Measurements from ENCODE around the gene TGFBR3. TPM values are rescaled to one million over a fixed set of nuclear protein-coding genes. Genes with fewer than 3 reads are reported as not detected.

The TGFBR3 gene
- total and polyA plus RNA-seq, 2 experiments from 2014 or later, result 46.8 to 68.3 TPM

DNA sequence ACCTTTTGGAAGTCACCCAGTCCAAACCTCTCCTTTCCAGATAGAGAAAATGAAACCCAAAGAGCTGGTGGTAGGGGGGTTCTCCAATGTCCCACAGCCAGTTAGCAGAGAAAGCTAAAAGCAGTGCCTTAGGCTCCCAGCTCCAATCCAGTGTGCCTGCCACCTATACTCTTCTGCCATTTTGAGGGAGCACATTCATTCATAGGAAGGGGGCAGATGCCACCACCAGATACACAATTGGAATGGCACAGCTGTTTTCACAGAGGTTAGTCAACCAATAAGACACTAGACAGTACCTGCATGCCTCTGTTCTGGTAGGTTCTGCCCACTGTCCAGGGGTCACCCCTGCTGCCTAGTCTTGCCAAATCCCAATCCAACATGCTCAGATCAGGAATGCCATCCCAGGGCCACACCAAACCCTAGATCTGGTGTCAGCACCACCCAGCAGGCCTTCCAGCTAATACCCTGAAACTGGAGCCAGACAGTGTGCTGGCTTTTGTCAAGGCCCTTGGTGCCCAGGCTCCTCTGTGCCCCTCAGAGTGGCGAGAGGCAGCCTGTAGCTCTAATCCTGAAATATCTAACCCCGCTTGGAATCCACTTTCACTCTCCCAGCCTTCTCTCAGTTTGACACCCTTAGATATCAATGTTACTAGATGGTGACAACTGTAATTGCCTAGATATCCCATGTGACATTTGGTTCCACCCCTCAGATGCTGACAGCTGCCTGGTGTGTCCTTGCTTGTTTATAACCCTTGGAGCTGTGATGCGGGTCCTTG is 178.6 kb downstream of the TGFBR3 start:
- 98% methylated on average over 3 of the region's 3 CpGs for WGBS (ENCODE audit: low lambda C conversion rate, missing lambda C conversion rate)
- Histone ChIP-seq H3K9me3 (ENCODE audit: low read depth) (no peaks in the 10 kb centered on the region), H3K4me3 (no peak overlapping the region), H3K4me2 (no peak overlapping the region), H2AFZ (no peak overlapping the region), H3K27me3 (no peaks in the 10 kb centered on the region), H3K36me3 (replicated peaks; ENCODE audit: insufficient read depth, low read depth) (no peaks in the 10 kb centered on the region), H3K79me2 (no peaks in the 10 kb centered on the region), H4K20me1 (ENCODE audit: insufficient read depth, poor library complexity, severe bottlenecking) (no peaks in the 10 kb centered on the region), H3K4me1 (ENCODE audit: insufficient read depth) (no peaks in the 10 kb centered on the region), H3K27ac (no peak overlapping the region), H3K9me2 (replicated peaks; ENCODE audit: insufficient read depth) (no peaks in the 10 kb centered on the region)
- DNase-seq (ENCODE audit: low spot score), result no peak
- TF ChIP-seq EZH2phosphoT487 (IDR thresholded peaks at IDR 0.05; ENCODE audit: low read depth, severe bottlenecking, unreplicated experiment) (no peak), CTCF (IDR thresholded peaks at IDR 0.05; ENCODE audit: poor library complexity) (no peak), EZH2 (IDR thresholded peaks at IDR 0.05; ENCODE audit: borderline replicate concordance) (no peak)

DNA sequence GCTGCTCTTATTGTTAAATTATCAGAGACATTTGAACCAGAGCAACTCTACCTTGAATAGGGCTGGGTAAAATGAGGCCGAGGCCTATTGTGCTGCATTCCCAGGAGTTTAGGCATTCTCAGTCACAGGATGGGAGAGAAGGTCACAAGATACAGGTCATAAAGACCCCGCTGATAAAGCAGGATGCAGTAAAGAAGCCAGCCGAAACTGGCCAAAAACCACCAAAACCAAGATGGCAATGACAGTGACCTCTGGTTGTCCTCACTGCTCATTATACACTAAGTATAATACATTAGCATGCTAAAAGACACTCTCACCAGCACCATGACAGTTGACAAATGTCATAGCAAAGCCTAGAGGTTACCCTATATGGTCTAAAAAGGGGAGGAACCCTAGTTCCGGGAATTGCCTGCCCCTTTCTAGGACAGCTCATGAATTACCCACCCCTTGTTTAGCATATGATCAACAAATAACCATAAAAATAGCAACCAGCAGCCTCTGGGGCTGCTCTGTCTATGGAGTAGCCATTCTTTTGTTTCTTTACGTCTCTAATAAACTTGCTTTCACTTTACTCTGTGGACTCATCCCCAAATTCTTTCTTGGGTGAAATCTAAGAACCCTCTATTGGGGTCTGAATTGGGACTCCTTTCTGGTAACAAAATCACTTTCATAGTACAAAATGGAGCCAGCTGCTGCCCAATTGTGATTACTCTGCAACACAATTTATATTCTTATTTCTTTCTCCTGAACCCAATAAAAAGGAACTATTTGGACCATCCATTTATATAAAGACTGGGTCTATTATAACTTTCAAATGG is 179.6 kb downstream of the TGFBR3 start:
- Histone ChIP-seq H3K4me2 (no peak overlapping the region), H3K4me3 (no peak overlapping the region), H3K4me1 (ENCODE audit: insufficient read depth) (no peaks in the 10 kb centered on the region), H3K9me3 (ENCODE audit: low read depth) (no peaks in the 10 kb centered on the region), H3K27ac (no peak overlapping the region), H3K36me3 (replicated peaks; ENCODE audit: insufficient read depth, low read depth) (no peaks in the 10 kb centered on the region), H2AFZ (no peak overlapping the region), H3K79me2 (no peaks in the 10 kb centered on the region), H4K20me1 (ENCODE audit: insufficient read depth, poor library complexity, severe bottlenecking) (no peaks in the 10 kb centered on the region), H3K27me3 (no peaks in the 10 kb centered on the region), H3K9me2 (replicated peaks; ENCODE audit: insufficient read depth) (no peaks in the 10 kb centered on the region)
- WGBS (ENCODE audit: low lambda C conversion rate, missing lambda C conversion rate), result 78% methylated on average over 5 of the region's 5 CpGs
- TF ChIP-seq EZH2 (IDR thresholded peaks at IDR 0.05; ENCODE audit: borderline replicate concordance) (no peak), CTCF (IDR thresholded peaks at IDR 0.05; ENCODE audit: poor library complexity) (no peak), EZH2phosphoT487 (IDR thresholded peaks at IDR 0.05; ENCODE audit: low read depth, severe bottlenecking, unreplicated experiment) (no peak)
- DNase-seq (ENCODE audit: low spot score), result no peak

DNA sequence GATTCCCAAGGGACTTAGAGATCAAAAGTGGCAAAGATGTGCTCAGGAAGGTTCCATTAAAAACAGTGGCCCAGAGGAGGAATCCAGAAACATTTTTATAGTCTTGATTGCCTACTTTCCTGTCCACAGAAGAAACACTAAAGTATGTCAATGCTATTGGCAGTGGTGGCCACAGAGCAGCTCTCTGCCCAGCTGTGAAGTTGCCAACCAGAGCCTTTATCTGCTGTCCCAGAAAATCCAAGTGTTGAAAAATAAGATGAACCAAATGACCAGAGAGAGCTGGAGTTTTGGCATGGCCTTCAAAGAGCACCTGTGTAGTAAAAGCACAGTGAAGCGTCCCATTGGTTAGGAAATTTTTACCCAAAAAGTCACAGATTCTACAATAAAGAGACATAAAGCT is 181.2 kb downstream of the TGFBR3 start:
- no peaks in the 10 kb centered on the region for H3K79me2 ChIP-seq
- H4K20me1 ChIP-seq (ENCODE audit: insufficient read depth, poor library complexity, severe bottlenecking), result no peaks in the 10 kb centered on the region
- no peaks in the 10 kb centered on the region for H3K36me3 ChIP-seq (replicated peaks; ENCODE audit: insufficient read depth, low read depth)
- no peak for DNase-seq (ENCODE audit: low spot score)
- no peaks in the 10 kb centered on the region for H3K9me2 ChIP-seq (replicated peaks; ENCODE audit: insufficient read depth)
- no peak overlapping the region for H3K4me2 ChIP-seq
- no peak overlapping the region for H3K4me3 ChIP-seq
- no peak overlapping the region for H3K27ac ChIP-seq
- peaks cover 6% of the 10 kb centered on the region for H3K4me1 ChIP-seq (ENCODE audit: insufficient read depth)
- no peak overlapping the region for H2AFZ ChIP-seq
- no peaks in the 10 kb centered on the region for H3K27me3 ChIP-seq
- TF ChIP-seq CTCF (IDR thresholded peaks at IDR 0.05; ENCODE audit: poor library complexity) (no peak), EZH2 (IDR thresholded peaks at IDR 0.05; ENCODE audit: borderline replicate concordance) (no peak), EZH2phosphoT487 (IDR thresholded peaks at IDR 0.05; ENCODE audit: low read depth, severe bottlenecking, unreplicated experiment) (no peak)
- H3K9me3 ChIP-seq (ENCODE audit: low read depth), result no peaks in the 10 kb centered on the region
- WGBS (ENCODE audit: low lambda C conversion rate, missing lambda C conversion rate), result 100% methylated on average over 1 of the region's 1 CpG
